Ishikawa (cell line): Measurements from ENCODE around the gene SSC4D.
A peak's percentile ranks its signal among the peaks of the same experiment; 100 is the strongest.

Source experiments
- CEBPB ChIP-seq: IDR thresholded peaks from 2 replicates; pipeline ENCODE4 v1.6.1; 2012
- CREB1 ChIP-seq: IDR thresholded peaks from 2 replicates; pipeline ENCODE4 v1.6.1; 2012; ENCODE audit warnings: low read depth
- EGR1 ChIP-seq: IDR thresholded peaks from 2 replicates; pipeline ENCODE4 v1.6.1; 2012
- EP300 ChIP-seq: IDR thresholded peaks from 2 replicates; pipeline ENCODE4 v1.6.1; 2012; ENCODE audit warnings: borderline replicate concordance
- FOXM1 ChIP-seq: IDR thresholded peaks from 2 replicates; pipeline ENCODE4 v1.6.1; 2012; ENCODE audit warnings: low read depth, borderline replicate concordance
- NFIC ChIP-seq: IDR thresholded peaks from 2 replicates; pipeline ENCODE4 v1.6.1; 2012
- RAD21 ChIP-seq: IDR thresholded peaks from 2 replicates; pipeline ENCODE4 v1.6.1; 2012; ENCODE audit warnings: low read depth
- TAF1 ChIP-seq: IDR thresholded peaks from 2 replicates; pipeline ENCODE4 v1.6.1; 2012; ENCODE audit warnings: low read depth, mild to moderate bottlenecking
- TCF12 ChIP-seq: IDR thresholded peaks from 2 replicates; pipeline ENCODE4 v1.6.1; 2012; ENCODE audit warnings: low read depth
- TEAD4 ChIP-seq: IDR thresholded peaks from 2 replicates; pipeline ENCODE4 v1.6.1; 2012
- USF1 ChIP-seq: IDR thresholded peaks from 2 replicates; pipeline ENCODE4 v1.6.1; 2012
- YY1 ChIP-seq: IDR thresholded peaks from 2 replicates; pipeline ENCODE4 v1.6.1; 2012; ENCODE audit warnings: low read depth
- ZBTB7A ChIP-seq: IDR thresholded peaks from 2 replicates; pipeline ENCODE4 v1.6.1; 2012; ENCODE audit warnings: low read depth
- TF ChIP-seq, protein P1 (sequence below): IDR thresholded peaks from 2 replicates; pipeline ENCODE4 v1.6.1; 2012; ENCODE audit warnings: low read depth, mild to moderate bottlenecking
- TF ChIP-seq, protein P2 (sequence below): IDR thresholded peaks from 2 replicates; pipeline ENCODE4 v1.6.1; 2012

SSC4D gene

DNA sequence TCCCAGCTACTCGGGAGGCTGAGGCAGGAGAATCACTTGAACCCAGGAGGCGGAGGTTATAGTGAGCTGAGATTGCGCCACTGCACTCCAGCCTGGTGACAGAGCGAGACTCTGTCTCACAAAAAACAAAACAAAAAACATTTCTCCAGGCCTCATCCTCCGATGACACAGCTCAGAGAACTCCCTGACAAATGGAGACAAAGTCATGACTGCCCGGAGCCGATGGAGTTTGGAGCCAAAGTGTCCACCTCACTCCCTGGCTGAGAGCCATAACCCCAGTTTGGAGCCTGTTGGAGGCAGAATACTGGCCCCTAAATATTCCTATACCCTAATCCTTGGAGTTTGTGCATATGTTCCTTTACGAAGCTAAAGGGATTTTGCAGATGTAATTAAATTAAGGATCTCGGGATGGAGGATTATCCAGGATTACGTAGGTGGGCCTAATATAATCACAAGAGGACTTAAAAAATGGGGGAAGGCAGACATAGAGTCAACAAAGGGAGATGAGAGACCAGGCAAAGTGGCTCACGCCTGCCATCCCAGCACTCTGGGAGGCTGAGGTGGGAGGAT lies 22.7 kb downstream of the SSC4D start:
- TF ChIP-seq TEAD4 (no peak), TAF1 (no peak), YY1 (no peak), ZBTB7A (no peak)
- TF ChIP-seq, protein P1, sequence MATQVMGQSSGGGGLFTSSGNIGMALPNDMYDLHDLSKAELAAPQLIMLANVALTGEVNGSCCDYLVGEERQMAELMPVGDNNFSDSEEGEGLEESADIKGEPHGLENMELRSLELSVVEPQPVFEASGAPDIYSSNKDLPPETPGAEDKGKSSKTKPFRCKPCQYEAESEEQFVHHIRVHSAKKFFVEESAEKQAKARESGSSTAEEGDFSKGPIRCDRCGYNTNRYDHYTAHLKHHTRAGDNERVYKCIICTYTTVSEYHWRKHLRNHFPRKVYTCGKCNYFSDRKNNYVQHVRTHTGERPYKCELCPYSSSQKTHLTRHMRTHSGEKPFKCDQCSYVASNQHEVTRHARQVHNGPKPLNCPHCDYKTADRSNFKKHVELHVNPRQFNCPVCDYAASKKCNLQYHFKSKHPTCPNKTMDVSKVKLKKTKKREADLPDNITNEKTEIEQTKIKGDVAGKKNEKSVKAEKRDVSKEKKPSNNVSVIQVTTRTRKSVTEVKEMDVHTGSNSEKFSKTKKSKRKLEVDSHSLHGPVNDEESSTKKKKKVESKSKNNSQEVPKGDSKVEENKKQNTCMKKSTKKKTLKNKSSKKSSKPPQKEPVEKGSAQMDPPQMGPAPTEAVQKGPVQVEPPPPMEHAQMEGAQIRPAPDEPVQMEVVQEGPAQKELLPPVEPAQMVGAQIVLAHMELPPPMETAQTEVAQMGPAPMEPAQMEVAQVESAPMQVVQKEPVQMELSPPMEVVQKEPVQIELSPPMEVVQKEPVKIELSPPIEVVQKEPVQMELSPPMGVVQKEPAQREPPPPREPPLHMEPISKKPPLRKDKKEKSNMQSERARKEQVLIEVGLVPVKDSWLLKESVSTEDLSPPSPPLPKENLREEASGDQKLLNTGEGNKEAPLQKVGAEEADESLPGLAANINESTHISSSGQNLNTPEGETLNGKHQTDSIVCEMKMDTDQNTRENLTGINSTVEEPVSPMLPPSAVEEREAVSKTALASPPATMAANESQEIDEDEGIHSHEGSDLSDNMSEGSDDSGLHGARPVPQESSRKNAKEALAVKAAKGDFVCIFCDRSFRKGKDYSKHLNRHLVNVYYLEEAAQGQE: no peak

DNA sequence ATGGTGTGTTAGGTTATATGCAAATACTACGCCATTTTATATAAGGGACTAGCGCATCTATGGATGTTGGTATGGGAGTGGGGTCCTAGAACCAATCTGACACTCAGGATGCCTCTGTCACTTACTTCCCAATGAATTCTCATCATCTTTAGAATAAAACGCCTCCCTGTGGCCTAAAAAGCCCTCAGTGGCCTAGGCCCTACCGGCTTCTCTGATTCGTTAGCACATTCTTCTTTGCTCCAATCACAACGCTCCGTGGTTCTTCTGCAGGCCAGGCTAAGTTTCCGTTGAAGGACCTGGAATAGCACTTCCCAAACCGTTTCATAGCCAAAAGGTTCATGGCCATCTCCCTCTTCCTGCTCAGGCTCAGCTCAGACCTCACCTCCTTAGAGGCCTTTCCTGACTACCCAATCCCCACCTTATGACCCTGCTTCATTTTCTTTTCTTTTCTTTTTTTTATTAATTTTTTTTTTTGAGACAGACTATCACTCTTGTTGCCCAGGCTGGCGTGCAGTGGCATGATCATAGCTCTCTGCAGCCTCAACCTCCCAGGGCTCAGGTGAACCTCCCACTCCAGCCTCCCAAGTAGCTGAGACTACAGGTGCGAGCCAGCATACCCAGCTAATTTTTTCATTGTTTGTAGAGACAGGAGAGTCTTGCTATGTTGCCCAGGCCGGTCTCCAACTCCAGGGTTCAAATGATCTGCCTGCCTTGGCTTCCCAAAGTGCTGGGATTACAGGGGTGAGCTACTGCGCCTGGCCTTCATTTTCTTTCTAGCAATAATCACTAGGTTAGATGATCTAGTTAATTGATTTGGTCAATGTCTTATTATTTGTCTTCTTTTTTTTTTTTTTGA lies 26.2 kb downstream of the SSC4D start:
- TF ChIP-seq CEBPB (no peak), FOXM1 (no peak), TCF12 (no peak), ZBTB7A (no peak), EGR1 (no peak)
- TF ChIP-seq, protein P2, sequence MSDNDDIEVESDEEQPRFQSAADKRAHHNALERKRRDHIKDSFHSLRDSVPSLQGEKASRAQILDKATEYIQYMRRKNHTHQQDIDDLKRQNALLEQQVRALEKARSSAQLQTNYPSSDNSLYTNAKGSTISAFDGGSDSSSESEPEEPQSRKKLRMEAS: no peak
- TF ChIP-seq, protein P1: no peak

DNA sequence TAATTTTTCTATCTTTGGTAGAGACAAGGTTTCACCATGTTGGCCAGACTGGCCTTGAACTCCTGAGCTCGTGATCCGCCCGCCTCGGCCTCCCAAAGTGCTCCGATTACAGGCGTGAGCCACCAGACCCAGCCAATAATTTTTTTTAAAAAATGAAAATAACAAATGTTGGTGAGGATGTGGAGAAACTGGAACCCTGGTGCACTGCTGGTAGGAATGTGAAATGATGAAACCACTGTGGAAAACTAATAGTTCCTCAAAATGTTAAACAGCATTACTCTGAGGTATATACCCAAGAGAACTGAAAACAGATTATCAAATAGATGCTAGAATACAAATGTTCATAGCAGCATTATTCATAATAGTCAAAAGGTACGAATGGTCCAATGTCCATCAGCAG lies 27.7 kb downstream of the SSC4D start:
- TF ChIP-seq FOXM1 (no peak), YY1 (no peak), TCF12 (no peak), NFIC (no peak)
- TF ChIP-seq, protein P2: no peak

GRCh38 chr7:76380623-76380966 lies 28.9 kb downstream of the SSC4D start:
- TF ChIP-seq FOXM1: no peak
- TF ChIP-seq, protein P2: 0 out of 2 replicates have a peak, but pooled peaks have one; percentile 29
- TF ChIP-seq CREB1: no peak
- TF ChIP-seq EP300: no peak
- TF ChIP-seq TCF12: no peak

DNA sequence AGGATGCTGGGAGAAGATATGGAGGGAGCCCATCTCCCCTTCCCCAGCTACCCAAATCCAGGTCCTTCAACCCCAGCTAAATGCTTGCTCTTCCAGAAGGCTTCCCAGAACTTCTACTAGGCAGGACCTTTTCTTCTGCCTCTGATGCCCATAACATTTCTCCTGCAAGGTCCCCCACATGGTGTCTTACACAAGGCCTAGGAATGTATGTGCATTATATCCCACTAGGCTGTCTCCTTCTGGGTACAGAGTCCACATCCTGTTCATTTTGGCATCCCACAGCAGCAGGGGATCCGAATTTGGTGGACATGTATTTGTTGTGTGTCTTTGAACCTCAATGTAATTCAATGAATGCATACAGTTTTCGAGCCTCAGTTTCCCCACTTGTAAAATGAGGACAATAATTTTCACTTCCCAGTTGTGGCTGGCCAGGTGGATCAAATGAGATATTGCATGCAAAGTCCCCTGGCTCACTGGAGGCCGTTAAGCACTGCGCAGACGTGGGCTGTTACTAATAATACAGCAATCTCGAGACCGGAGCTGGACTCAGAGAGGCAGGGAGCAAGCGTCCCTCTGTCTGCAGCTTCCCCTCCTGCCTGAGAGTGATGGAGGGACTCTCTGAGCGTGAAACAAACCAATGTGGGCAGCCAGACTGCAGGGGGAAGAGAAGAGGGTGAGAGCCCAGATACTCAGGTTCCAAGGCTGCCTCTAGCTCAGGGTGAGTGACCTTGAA lies 32.1 kb downstream of the SSC4D start:
- TF ChIP-seq TAF1 (no peak), ZBTB7A (no peak), CEBPB (no peak), EGR1 (no peak), TEAD4 (no peak), RAD21 (no peak), YY1 (no peak), USF1 (no peak), CREB1 (no peak), NFIC (no peak), EP300 (no peak), TCF12 (no peak), FOXM1 (no peak)
- TF ChIP-seq, protein P2: no peak
- TF ChIP-seq, protein P1: no peak
